ENCODE data around the gene FLII.
"Not testable (repeated sequence)": the region's sequence is repeated elsewhere in the genome, so short reads cannot be mapped to it uniquely, and the experiment has no call there.

The FLII gene

DNA sequence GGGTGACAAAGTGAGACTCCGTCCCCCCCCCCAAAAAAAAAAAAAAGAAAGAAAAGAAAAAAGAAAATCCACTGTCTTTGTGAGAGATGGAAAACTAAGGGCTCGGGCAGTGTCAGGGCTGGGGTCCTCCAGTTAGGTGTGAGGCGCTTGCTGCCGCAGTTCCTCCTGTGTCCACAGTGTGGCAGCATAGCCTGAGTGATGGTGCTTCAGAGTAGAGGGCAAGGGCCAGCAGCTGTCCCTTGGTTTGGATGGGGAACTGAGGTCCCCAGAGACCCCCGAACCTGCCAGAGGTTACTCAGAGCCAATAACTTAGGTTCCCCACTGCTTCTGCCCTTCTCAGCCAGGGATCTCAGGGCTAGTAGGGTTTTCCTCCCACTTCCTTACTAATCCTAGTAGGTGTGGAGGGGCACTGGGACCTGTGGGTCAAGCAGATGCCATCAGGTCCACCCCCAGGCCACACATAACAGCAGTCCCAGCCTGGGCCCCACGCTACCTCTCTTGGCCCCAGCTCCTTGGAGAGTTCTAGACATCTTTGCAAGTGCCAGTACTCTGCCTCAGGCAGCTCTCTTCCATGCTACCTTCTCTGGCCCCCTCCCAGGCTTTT lies 41.0 kb downstream of the FLII start:
- DNase-seq, result no peak

DNA sequence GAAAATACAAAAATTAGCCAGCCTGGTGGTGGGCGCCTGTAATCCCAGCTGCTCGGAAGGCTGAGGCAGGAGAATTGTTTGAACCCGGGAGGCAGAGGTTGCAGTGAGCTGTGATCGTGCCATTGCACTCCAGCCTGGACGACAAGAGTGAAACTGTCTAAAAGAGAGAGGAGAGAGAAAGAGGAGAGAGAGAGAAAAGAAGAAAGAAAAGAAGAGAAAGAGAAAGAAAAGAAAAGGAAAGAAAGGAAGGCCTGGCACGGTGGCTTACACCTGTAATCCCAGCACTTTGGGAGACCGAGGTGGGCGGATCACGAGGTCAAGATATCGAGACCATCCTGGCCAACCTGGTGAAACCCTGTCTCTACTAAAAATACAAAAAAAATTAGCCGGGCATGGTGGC lies 41.6 kb downstream of the FLII start:
- DNase-seq, result not testable (repeated sequence)

DNA sequence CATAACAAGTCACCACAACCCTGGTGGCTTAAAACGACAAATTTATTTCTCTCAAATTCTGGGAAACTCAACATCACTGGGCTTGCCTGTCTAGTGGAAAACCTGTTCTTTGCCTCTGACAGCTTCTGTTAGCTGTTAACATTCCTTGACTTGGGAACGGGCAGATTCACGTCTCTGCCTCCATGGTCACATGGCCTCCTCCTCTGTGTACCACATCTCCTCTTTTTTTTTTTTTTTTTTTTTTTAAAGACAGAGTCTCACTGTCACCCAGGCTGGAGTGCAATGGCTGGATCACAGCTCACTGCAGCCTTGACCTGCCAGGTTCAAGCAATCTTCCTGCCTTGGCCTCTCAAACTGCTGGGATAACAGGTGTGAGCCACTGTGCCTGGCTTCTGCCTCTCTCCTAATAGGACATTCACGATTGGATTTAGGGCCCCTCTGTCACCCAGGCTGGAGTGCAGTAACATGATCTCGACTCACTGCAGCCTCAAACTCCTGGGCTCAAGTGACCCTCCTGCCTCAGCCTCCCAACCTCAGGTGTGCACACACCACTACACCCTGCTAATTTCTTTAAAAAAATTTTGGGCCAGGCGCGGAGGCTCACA lies 44.8 kb downstream of the FLII start:
- no peak for DNase-seq

DNA sequence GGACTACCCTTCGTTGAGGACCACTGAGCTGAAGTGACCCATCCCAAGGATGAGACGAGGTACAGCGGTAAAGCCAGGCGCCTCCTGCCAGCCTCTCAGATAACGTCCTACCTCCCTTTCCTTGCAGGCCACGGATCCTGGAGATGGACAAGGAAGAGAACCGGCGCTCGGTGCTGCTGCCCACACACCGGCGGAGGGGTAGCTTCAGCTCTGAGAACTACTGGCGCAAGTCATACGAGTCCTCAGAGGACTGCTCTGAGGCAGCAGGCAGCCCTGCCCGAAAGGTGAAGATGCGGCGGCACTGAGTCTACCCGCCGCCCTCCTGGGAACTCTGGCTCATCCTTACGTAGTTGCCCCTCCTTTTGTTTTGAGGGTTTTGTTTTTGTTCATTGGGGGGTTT lies 50.4 kb downstream of the FLII start:
- DNase-seq, result no peak

DNA sequence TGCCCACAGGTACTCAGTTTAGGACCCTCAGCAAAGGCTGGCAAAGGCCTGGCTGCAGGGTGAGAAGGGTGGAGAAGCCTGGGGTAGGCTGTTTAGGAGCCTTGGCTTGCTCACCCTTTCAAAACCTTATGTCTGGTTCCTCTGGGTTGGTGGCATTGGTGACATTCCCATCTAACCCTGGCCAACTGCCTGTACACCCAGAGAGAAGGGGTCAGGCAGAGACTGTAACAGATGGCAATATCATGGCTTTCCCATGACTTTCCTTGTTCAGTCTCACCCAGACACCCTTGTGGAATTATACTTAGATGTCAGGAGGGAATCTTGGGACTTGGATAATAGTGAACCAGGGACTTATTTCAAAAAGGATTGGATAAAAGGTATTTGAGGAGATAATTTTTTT lies 51.6 kb downstream of the FLII start:
- DNase-seq, result no peak

DNA sequence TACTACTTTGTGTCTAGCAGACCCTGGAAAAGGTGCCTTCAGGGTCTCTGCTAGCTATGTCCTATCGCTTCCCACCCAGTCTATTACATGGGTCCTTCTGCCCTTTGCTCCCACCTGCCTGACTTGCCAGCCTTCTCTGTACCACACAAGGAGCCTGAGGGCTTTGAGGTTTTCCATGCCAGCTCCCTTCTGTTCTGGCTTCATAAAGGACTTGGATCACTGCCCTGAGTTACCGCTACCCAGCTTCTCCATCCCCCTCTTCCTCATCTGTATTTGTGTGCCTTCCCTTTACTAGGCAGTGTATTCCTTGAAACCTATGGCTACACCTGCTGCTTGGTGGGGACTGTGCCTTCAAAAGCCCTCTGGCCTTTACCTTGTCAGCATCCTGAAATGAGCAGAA lies 52.7 kb downstream of the FLII start:
- DNase-seq, result no peak

DNA sequence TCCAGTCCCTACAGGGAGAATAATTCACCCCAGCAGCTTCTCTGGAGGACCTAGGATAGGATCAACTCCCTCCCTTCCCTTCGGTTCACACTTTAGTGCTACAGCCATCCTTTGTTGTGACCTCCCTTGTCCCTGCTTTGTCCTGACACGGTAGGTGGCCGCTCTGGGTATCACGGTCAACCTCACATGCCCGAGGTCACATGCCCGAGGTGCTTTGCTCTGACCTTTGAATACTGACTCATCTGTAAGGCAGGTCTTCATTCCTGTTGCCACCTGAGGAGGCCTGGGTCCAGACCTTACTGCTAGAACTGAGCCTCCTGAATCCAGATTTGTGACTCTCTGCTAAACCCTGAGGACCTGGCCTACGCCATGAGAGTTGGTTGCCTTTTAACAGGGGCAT lies 55.2 kb downstream of the FLII start:
- no peak for DNase-seq

DNA sequence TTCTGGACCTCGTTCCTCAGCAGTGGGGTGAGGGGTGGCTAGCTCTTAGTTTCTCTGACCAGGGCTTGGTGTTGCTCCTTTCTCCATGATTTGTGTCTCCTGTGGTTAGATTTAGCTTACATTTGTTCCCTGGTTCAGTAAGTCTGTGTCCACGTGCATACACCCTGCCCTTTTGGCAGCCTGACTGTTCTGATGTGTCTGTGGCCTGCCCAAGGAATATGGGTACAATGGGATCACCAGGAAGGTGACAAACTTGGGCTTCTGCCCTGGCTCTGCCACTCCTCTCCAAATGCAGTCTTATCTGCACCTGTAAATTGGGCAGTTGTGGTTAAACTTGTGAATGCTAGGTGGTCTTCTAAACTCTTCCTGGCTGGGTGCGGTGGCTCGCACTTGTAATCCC lies 57.4 kb downstream of the FLII start:
- no peak for DNase-seq

DNA sequence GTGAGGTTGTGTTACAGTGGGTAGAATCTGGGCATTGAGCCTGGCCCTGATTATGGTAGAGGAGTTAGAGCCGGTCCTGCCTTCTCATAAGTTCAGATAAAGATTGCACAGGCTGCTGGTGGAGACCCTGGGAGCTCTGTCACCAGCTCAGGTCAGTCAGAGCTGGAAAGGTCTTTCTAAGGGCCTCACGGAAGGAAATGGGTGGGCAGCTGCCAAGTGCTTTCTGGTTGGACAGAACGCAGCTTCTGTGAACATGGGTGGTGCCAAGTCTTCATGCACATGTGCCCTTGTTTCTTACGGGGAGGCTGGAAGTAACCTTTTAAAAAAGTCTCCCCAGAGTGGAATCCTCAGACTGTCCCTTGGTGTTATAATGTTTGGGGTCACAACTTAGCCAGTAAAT lies 60.0 kb downstream of the FLII start:
- no peak for DNase-seq

DNA sequence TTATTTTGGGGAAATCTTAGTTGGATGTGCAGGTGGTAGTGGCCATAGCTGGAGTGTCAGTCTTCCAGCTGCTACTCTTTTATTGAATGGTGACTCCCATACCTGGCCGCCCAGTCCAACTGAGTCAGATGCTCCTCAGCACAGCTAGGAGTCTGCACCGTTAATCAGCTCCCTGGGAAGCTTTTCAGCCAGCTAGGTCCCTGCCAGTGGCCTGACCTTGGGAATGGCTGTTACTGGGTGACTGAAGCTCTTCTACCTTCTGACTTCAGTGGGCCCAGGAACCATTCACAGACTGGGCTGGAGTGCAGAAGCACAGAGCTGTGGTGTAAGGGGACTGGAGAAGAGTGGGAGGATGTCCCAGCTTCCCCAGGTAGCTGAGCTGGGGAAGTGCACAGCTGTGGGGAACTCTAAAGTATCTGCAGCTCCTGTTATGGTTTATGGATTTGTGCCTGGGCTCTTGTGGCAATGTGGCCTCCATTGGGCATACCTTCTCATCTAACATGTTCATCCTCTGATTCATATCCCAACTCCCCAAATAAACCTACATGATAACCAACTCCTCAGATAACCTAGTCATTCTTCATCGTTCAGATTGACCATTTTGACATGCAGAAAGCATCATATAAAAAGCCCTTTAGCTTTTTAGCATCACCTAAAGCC lies 60.9 kb downstream of the FLII start:
- DNase-seq, result no peak

DNA sequence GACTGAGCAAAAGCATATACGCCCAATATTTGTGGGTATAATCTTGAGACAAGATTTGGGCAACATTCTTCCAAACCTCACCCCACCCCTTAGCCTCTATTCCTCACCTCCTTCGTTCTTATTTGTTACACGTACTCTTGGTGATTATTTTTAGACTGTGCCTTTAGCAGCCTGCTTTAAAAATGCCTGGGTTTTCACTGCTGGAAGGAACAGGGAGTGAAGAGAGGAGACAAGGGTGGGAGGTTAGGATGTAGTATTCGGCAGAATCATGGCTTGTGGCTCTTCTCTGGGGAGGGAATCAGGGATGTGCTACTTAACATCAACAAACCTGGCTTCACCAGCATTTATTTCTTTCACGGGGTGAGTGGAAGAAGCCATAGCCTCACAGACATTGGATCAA lies 63.3 kb downstream of the FLII start:
- no peak for DNase-seq

Data from GF-D8 (cell line).